ENCODE measurements around the gene DDA1. TPM values are rescaled to one million over a fixed set of nuclear protein-coding genes. Genes with fewer than 3 reads are reported as not detected.

DDA1 gene
- total and polyA plus RNA-seq, 2 of the 13 experiments (the other 11 are each of a cell fraction or from before 2014, with no cell fraction given), result 24.5 to 26.0 TPM

DNA sequence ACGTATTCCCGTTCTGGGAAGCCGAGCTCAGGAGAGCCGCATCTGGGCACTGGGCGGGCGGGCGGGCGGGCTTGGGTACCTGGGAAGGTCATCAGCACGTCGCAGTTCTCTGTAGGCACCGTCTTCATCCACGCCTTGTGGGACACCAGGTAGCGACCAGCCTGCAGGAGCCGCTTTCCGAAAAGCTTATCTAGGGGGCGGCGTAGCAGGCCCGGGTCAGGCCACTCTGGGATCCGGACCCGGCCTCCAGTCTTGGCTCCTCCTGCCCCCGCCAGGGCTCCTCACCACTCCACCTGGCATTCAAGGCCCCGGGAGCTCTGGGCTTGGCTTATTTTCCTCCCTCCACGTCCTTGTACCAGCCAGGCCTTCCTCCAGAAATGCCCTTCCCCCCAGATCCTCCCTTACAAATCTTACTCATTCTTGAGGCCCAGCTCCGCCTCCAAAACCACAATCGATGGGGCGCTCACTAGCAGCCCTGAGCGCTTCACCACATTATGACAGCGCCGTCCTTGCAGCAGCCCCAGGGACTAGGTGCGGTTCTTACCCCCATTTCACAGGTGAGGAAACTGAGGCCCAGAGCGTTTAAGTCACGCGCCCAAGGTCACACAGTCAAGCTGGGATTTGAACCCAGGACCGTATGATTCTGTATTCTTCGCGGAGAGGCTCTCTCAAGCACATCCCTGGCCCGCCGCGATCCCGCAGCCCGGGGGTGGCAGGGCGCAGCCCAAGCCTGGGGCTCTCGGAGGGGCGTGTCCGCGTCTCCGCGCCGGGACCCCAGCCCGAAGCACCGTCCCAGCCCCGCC is 24.4 kb downstream of the DDA1 start (continued):
- TF ChIP-seq FIP1L1 (IDR thresholded peaks at IDR 0.05; ENCODE audit: borderline replicate concordance, insufficient read depth, low read depth, low read length) (no peak), LCORL (IDR thresholded peaks at IDR 0.05) (no peak), LCORL (CRISPR knock-in tag; IDR thresholded peaks at IDR 0.05) (no peak), ZNF577 (CRISPR knock-in tag; IDR thresholded peaks at IDR 0.05; ENCODE audit: borderline replicate concordance, low read depth) (no peak), FOXK1 (CRISPR knock-in tag; IDR thresholded peaks at IDR 0.05; ENCODE audit: borderline replicate concordance, low read depth) (no peak; the same call in 1 of the 2 replicates), EHMT2 (IDR thresholded peaks at IDR 0.05; ENCODE audit: borderline replicate concordance, low read depth, low read length) (no peak), ZNF530 (CRISPR knock-in tag; IDR thresholded peaks at IDR 0.05; ENCODE audit: low read depth) (no peak), NPAS2 (CRISPR knock-in tag; IDR thresholded peaks at IDR 0.05; ENCODE audit: borderline replicate concordance) (no peak), SIX1 (CRISPR knock-in tag; IDR thresholded peaks at IDR 0.05; ENCODE audit: borderline replicate concordance) (no peak), ZNF782 (CRISPR knock-in tag; IDR thresholded peaks at IDR 0.05; ENCODE audit: borderline replicate concordance) (no peak), ZZZ3 (CRISPR knock-in tag; IDR thresholded peaks at IDR 0.05; ENCODE audit: borderline replicate concordance) (no peak), HNRNPH1 (optimal IDR thresholded peaks at IDR 0.05; ENCODE audit: low read depth, low read length) (no peak), ZC3H13 (CRISPR knock-in tag; IDR thresholded peaks at IDR 0.05) (no peak), ZNF703 (CRISPR knock-in tag; IDR thresholded peaks at IDR 0.05; ENCODE audit: borderline replicate concordance) (no peak), AHR (CRISPR knock-in tag; IDR thresholded peaks at IDR 0.05) (0 out of 2 replicates have a peak, but pooled peaks have one; percentile 19), HMG20A (CRISPR knock-in tag; IDR thresholded peaks at IDR 0.05; ENCODE audit: borderline replicate concordance) (no peak)
- TF ChIP-seq, protein P1, sequence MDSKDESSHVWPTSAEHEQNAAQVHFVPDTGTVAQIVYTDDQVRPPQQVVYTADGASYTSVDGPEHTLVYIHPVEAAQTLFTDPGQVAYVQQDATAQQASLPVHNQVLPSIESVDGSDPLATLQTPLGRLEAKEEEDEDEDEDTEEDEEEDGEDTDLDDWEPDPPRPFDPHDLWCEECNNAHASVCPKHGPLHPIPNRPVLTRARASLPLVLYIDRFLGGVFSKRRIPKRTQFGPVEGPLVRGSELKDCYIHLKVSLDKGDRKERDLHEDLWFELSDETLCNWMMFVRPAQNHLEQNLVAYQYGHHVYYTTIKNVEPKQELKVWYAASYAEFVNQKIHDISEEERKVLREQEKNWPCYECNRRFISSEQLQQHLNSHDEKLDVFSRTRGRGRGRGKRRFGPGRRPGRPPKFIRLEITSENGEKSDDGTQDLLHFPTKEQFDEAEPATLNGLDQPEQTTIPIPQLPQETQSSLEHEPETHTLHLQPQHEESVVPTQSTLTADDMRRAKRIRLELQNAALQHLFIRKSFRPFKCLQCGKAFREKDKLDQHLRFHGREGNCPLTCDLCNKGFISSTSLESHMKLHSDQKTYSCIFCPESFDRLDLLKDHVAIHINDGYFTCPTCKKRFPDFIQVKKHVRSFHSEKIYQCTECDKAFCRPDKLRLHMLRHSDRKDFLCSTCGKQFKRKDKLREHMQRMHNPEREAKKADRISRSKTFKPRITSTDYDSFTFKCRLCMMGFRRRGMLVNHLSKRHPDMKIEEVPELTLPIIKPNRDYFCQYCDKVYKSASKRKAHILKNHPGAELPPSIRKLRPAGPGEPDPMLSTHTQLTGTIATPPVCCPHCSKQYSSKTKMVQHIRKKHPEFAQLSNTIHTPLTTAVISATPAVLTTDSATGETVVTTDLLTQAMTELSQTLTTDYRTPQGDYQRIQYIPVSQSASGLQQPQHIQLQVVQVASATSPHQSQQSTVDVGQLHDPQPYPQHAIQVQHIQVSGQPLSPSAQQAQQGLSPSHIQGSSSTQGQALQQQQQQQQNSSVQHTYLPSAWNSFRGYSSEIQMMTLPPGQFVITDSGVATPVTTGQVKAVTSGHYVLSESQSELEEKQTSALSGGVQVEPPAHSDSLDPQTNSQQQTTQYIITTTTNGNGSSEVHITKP (CRISPR knock-in tag; IDR thresholded peaks at IDR 0.05; ENCODE audit: low read depth), result 0 out of 2 replicates have a peak, but pooled peaks have one; percentile 28
- TF ChIP-seq, protein P2, sequence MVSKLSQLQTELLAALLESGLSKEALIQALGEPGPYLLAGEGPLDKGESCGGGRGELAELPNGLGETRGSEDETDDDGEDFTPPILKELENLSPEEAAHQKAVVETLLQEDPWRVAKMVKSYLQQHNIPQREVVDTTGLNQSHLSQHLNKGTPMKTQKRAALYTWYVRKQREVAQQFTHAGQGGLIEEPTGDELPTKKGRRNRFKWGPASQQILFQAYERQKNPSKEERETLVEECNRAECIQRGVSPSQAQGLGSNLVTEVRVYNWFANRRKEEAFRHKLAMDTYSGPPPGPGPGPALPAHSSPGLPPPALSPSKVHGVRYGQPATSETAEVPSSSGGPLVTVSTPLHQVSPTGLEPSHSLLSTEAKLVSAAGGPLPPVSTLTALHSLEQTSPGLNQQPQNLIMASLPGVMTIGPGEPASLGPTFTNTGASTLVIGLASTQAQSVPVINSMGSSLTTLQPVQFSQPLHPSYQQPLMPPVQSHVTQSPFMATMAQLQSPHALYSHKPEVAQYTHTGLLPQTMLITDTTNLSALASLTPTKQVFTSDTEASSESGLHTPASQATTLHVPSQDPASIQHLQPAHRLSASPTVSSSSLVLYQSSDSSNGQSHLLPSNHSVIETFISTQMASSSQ (IDR thresholded peaks at IDR 0.05; ENCODE audit: low read depth), result no peak
- TF ChIP-seq, protein P2 (CRISPR knock-in tag; IDR thresholded peaks at IDR 0.05; ENCODE audit: borderline replicate concordance), result no peak
- TF ChIP-seq, protein P3, sequence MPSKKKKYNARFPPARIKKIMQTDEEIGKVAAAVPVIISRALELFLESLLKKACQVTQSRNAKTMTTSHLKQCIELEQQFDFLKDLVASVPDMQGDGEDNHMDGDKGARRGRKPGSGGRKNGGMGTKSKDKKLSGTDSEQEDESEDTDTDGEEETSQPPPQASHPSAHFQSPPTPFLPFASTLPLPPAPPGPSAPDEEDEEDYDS (CRISPR knock-in tag; IDR thresholded peaks at IDR 0.05), result no peak
